Measurements from ENCODE around the gene MRPL33.

The MRPL33 gene

GRCh38 chr2:27730980-27731691 is 40.4 kb upstream of the MRPL33 start:
- no peaks in the 10 kb centered on the region for H3K27me3 ChIP-seq (replicated peaks; ENCODE audit: control insufficient read depth, insufficient read depth, low read length)
- H3K4me3 ChIP-seq (replicated peaks; ENCODE audit: low read depth, low read length), result no peak overlapping the region
- no peak for TF ChIP-seq CTCF (IDR thresholded peaks at IDR 0.05; ENCODE audit: insufficient read depth, low read length, poor library complexity, severe bottlenecking)
- no peaks in the 10 kb centered on the region for H3K36me3 ChIP-seq (ENCODE audit: control insufficient read depth, insufficient read depth, low read length)
- no peak for DNase-seq (ENCODE audit: extremely low read depth, insufficient read length)

GRCh38 chr2:27734305-27734704 is 37.2 kb upstream of the MRPL33 start:
- no peak overlapping the region for H3K4me3 ChIP-seq (replicated peaks; ENCODE audit: low read depth, low read length)
- no peak for TF ChIP-seq CTCF (IDR thresholded peaks at IDR 0.05; ENCODE audit: insufficient read depth, low read length, poor library complexity, severe bottlenecking)
- H3K36me3 ChIP-seq (ENCODE audit: control insufficient read depth, insufficient read depth, low read length), result no peaks in the 10 kb centered on the region
- DNase-seq (ENCODE audit: extremely low read depth, insufficient read length), result no peak
- H3K27me3 ChIP-seq (replicated peaks; ENCODE audit: control insufficient read depth, insufficient read depth, low read length), result peaks cover 2% of the 10 kb centered on the region

- no peak for TF ChIP-seq CTCF (IDR thresholded peaks at IDR 0.05; ENCODE audit: insufficient read depth, low read length, poor library complexity, severe bottlenecking)
- no peak overlapping the region for H3K4me3 ChIP-seq (replicated peaks; ENCODE audit: low read depth, low read length)
- DNase-seq (ENCODE audit: extremely low read depth, insufficient read length), result no peak
- peaks cover 2% of the 10 kb centered on the region for H3K27me3 ChIP-seq (replicated peaks; ENCODE audit: control insufficient read depth, insufficient read depth, low read length)
- H3K36me3 ChIP-seq (ENCODE audit: control insufficient read depth, insufficient read depth, low read length), result no peaks in the 10 kb centered on the region
Measured at GRCh38 chr2:27735263-27735904, 36.1 kb upstream of the MRPL33 start.

- DNase-seq (ENCODE audit: extremely low read depth, insufficient read length), result no peak
- H3K36me3 ChIP-seq (ENCODE audit: control insufficient read depth, insufficient read depth, low read length), result no peaks in the 10 kb centered on the region
- no peak for TF ChIP-seq CTCF (IDR thresholded peaks at IDR 0.05; ENCODE audit: insufficient read depth, low read length, poor library complexity, severe bottlenecking)
- peaks cover 2% of the 10 kb centered on the region for H3K27me3 ChIP-seq (replicated peaks; ENCODE audit: control insufficient read depth, insufficient read depth, low read length)
- H3K4me3 ChIP-seq (replicated peaks; ENCODE audit: low read depth, low read length), result no peak overlapping the region
Measured at GRCh38 chr2:27736031-27736889, 35.3 kb upstream of the MRPL33 start.

GRCh38 chr2:27736890-27737204 is 34.7 kb upstream of the MRPL33 start:
- Histone ChIP-seq H3K4me3 (replicated peaks; ENCODE audit: low read depth, low read length) (no peak overlapping the region), H3K36me3 (ENCODE audit: control insufficient read depth, insufficient read depth, low read length) (no peaks in the 10 kb centered on the region), H3K27me3 (replicated peaks; ENCODE audit: control insufficient read depth, insufficient read depth, low read length) (peaks cover 2% of the 10 kb centered on the region)
- no peak for TF ChIP-seq CTCF (IDR thresholded peaks at IDR 0.05; ENCODE audit: insufficient read depth, low read length, poor library complexity, severe bottlenecking)
- no peak for DNase-seq (ENCODE audit: extremely low read depth, insufficient read length)

Data from GM06990 (cell line).